ENCODE measurements around the gene ACTA2.

ACTA2 gene

DNA sequence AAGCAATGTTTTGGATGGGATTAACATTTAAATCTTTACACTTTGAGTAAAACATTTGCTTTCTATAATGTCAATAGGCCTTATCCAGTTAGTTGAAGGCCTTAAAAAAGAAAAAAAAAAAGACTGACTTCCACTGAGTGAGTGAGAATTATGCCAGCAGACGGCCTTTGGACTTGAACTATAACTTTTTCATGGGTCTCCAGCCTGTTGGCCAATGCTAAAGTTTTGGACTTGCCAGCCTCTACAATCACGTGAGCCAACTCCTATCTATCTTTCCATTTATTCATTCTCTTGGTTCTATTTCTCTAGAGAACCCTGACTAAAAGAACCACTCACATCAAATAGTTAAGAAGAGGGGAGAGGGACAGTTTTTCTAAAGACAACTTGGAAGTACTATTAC lies 35.3 kb upstream of the ACTA2 start:
- no peak for ATAC-seq
- TF ChIP-seq ESRRG (CRISPR knock-in tag; IDR thresholded peaks at IDR 0.05) (no peak), CSDC2 (CRISPR knock-in tag; IDR thresholded peaks at IDR 0.05) (no peak), CREB5 (CRISPR knock-in tag; IDR thresholded peaks at IDR 0.05; ENCODE audit: low read depth) (no peak), ZNF8 (CRISPR knock-in tag; IDR thresholded peaks at IDR 0.05) (no peak), ISL1 (CRISPR knock-in tag; IDR thresholded peaks at IDR 0.05) (no peak), ZFP3 (CRISPR knock-in tag; IDR thresholded peaks at IDR 0.05) (no peak), TCF4 (CRISPR knock-in tag; IDR thresholded peaks at IDR 0.05; ENCODE audit: borderline replicate concordance) (no peak), ZFP30 (CRISPR knock-in tag; IDR thresholded peaks at IDR 0.05) (no peak), RARB (CRISPR knock-in tag; IDR thresholded peaks at IDR 0.05) (no peak), TSHZ2 (CRISPR knock-in tag; IDR thresholded peaks at IDR 0.05) (no peak), GLIS3 (CRISPR knock-in tag; IDR thresholded peaks at IDR 0.05) (no peak), TOX (CRISPR knock-in tag; IDR thresholded peaks at IDR 0.05; ENCODE audit: borderline replicate concordance) (no peak), BACH2 (CRISPR knock-in tag; IDR thresholded peaks at IDR 0.05; ENCODE audit: borderline replicate concordance) (no peak), POU6F1 (CRISPR knock-in tag; IDR thresholded peaks at IDR 0.05; ENCODE audit: borderline replicate concordance, low read depth) (no peak)
- TF ChIP-seq, protein P1, sequence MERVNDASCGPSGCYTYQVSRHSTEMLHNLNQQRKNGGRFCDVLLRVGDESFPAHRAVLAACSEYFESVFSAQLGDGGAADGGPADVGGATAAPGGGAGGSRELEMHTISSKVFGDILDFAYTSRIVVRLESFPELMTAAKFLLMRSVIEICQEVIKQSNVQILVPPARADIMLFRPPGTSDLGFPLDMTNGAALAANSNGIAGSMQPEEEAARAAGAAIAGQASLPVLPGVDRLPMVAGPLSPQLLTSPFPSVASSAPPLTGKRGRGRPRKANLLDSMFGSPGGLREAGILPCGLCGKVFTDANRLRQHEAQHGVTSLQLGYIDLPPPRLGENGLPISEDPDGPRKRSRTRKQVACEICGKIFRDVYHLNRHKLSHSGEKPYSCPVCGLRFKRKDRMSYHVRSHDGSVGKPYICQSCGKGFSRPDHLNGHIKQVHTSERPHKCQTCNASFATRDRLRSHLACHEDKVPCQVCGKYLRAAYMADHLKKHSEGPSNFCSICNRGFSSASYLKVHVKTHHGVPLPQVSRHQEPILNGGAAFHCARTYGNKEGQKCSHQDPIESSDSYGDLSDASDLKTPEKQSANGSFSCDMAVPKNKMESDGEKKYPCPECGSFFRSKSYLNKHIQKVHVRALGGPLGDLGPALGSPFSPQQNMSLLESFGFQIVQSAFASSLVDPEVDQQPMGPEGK (CRISPR knock-in tag; IDR thresholded peaks at IDR 0.05; ENCODE audit: borderline replicate concordance) = no peak

DNA sequence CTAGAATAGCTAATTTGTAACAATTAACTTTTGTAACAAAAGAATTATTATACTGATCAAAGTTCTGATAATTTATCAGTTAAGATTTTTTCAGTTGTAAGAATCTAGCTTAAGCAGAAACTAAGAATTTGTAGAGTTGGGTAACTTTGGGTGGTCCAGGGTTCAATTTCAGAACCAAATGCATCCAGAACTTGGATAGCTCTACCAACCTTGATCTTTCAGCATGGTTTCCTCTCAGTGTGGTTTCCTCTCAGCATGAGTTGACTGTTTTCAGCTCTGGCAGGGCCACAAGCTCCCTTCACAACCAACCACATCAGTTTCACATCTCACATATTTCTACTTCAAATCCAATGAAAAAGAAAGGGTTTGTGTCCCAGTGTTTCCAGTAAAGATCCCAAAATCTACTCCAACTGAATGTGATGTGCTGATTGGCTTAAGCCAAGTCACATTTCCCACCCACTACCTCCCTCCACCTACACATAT lies 34.7 kb upstream of the ACTA2 start:
- no peak for ATAC-seq
- TF ChIP-seq ZFP3 (CRISPR knock-in tag; IDR thresholded peaks at IDR 0.05) (no peak), ESRRG (CRISPR knock-in tag; IDR thresholded peaks at IDR 0.05) (no peak), TOX (CRISPR knock-in tag; IDR thresholded peaks at IDR 0.05; ENCODE audit: borderline replicate concordance) (no peak), ZNF70 (CRISPR knock-in tag; IDR thresholded peaks at IDR 0.05) (no peak), TSHZ2 (CRISPR knock-in tag; IDR thresholded peaks at IDR 0.05) (no peak), PPARA (CRISPR knock-in tag; IDR thresholded peaks at IDR 0.05; ENCODE audit: borderline replicate concordance) (no peak), BACH2 (CRISPR knock-in tag; IDR thresholded peaks at IDR 0.05; ENCODE audit: borderline replicate concordance) (no peak), ISL1 (CRISPR knock-in tag; IDR thresholded peaks at IDR 0.05) (no peak), ZFP30 (CRISPR knock-in tag; IDR thresholded peaks at IDR 0.05) (no peak), GLIS3 (CRISPR knock-in tag; IDR thresholded peaks at IDR 0.05) (no peak), CSDC2 (CRISPR knock-in tag; IDR thresholded peaks at IDR 0.05) (no peak), ZNF565 (CRISPR knock-in tag; conservative IDR thresholded peaks at IDR 0.05; ENCODE audit: low read depth) (no peak), OSR1 (CRISPR knock-in tag; IDR thresholded peaks at IDR 0.05) (no peak), RARB (CRISPR knock-in tag; IDR thresholded peaks at IDR 0.05) (no peak), ZC3H10 (CRISPR knock-in tag; IDR thresholded peaks at IDR 0.05) (no peak), TCF4 (CRISPR knock-in tag; IDR thresholded peaks at IDR 0.05; ENCODE audit: borderline replicate concordance) (no peak), ARNTL (CRISPR knock-in tag; IDR thresholded peaks at IDR 0.05; ENCODE audit: borderline replicate concordance, low read depth) (no peak), POU6F1 (CRISPR knock-in tag; IDR thresholded peaks at IDR 0.05; ENCODE audit: borderline replicate concordance, low read depth) (no peak)
- TF ChIP-seq, protein P2, sequence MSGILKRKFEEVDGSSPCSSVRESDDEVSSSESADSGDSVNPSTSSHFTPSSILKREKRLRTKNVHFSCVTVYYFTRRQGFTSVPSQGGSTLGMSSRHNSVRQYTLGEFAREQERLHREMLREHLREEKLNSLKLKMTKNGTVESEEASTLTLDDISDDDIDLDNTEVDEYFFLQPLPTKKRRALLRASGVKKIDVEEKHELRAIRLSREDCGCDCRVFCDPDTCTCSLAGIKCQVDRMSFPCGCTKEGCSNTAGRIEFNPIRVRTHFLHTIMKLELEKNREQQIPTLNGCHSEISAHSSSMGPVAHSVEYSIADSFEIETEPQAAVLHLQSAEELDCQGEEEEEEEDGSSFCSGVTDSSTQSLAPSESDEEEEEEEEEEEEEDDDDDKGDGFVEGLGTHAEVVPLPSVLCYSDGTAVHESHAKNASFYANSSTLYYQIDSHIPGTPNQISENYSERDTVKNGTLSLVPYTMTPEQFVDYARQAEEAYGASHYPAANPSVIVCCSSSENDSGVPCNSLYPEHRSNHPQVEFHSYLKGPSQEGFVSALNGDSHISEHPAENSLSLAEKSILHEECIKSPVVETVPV (CRISPR knock-in tag; IDR thresholded peaks at IDR 0.05) = no peak
- TF ChIP-seq, protein P1 (CRISPR knock-in tag; IDR thresholded peaks at IDR 0.05; ENCODE audit: borderline replicate concordance) = no peak

All from SK-N-SH treated with all-trans-retinoic acid at 6 μM for 48 hours (cell line).